HCT116 (cell line): ENCODE results near the gene GDF10. TPM values are rescaled to one million over a fixed set of nuclear protein-coding genes. Genes with fewer than 3 reads are reported as not detected.

Experiments
- ATAC-seq: fragments of 200-7000 bp; cut with Tn5 transposase; 2 replicates; pipeline ENCODE4 v1.9.1; 2020; ENCODE audit warnings: mild to moderate bottlenecking, moderate library complexity
- BruUV-seq: library from RNA; stranded (reverse); fragments of 400-500 nt; replicated peaks from 2 replicates; lab custom pipeline; 2021; lab: Mats Ljungman, UMichigan
- CTCF ChIA-PET: fragments of 300-600 bp; sonication (Branson Sonifier 250); formaldehyde crosslinking; loops from one replicate; lab custom pipeline; 2021; ENCODE audit warnings: antibody characterized with exemption; lab: Charles Lee
- POLR2A ChIA-PET: fragments of 300-600, 350-600 bp; sonication (Branson Sonifier 250); formaldehyde crosslinking; loops from one replicate; lab custom pipeline; 2021; ENCODE audit warnings: antibody characterized with exemption; lab: Charles Lee
- RAD21 ChIA-PET, 2 experiments: fragments of 300-600 bp; sonication (Branson Sonifier 250); formaldehyde crosslinking; loops; one replicate each; lab custom pipeline; 2023; ENCODE audit warnings: low total read pairs in 2 of 2; ENCODE audit not compliant: uncharacterized antibody in 2 of 2, unreplicated experiment in 2 of 2, low non-redundant PET in 1 of 2; lab: Charles Lee
- DNase-seq: peaks from one replicate; pipeline ENCODE4 v3.0.0-alpha.2; 2010; ENCODE audit warnings: low read depth, low spot score
- H2AFZ ChIP-seq: fragments of 200-600 bp; shearing (Covaris generic), sonication (generic); 2 replicates; pipeline ENCODE4 v1.6.1; 2017; ENCODE audit warnings: low read depth, mixed run types, mixed read lengths, antibody characterized with exemption, low read length; ENCODE audit not compliant: poor library complexity, severe bottlenecking
- H3K27ac ChIP-seq: 2 replicates; pipeline ENCODE4 v1.5.1; 2012; ENCODE audit warnings: low read depth, low read length
- H3K27me3 ChIP-seq: fragments of 200-600 bp; sonication (generic); 2 replicates; pipeline ENCODE4 v1.6.1; 2016; ENCODE audit warnings: mixed run types, low read length, mixed read lengths; ENCODE audit not compliant: insufficient read depth
- H3K36me3 ChIP-seq, 2 experiments: fragments of 200-500 bp in 1 of 2; fragments of 200-600 bp in 1 of 2; sonication (Bioruptor generic) in 1 of 2; sonication (generic) in 1 of 2; 2 replicates each; pipeline versions ENCODE4 v1.5.1 to v1.6.1; 2014 to 2016; ENCODE audit warnings: low read length in 2 of 2, inconsistent platforms in 1 of 2, mixed read lengths in 1 of 2, mixed run types in 1 of 2; ENCODE audit not compliant: insufficient read depth in 2 of 2, control insufficient read depth in 1 of 2
- H3K4me1 ChIP-seq, 2 experiments: fragments of 200-600 bp in 1 of 2; sonication (generic) in 1 of 2; 2 replicates each; pipeline versions ENCODE4 v1.5.1 to v1.6.1; 2012 to 2017; ENCODE audit warnings: low read length in 2 of 2, inconsistent platforms in 1 of 2, mild to moderate bottlenecking in 1 of 2, mixed read lengths in 1 of 2, mixed run types in 1 of 2, moderate library complexity in 1 of 2; ENCODE audit not compliant: insufficient read depth in 2 of 2, control insufficient read depth in 1 of 2
- H3K4me2 ChIP-seq: fragments of 200-600 bp; sonication (generic); 2 replicates; pipeline ENCODE4 v1.6.1; 2017; ENCODE audit warnings: mixed run types, low read length, mixed read lengths
- H3K4me3 ChIP-seq, 2 experiments: fragments of 200-600 bp in 1 of 2; sonication (generic) in 1 of 2; replicated peaks in 1 of 2; 2 replicates each; pipeline ENCODE4 v1.5.1; 2011 to 2016; ENCODE audit warnings: low read length in 2 of 2, control low read depth in 1 of 2, low read depth in 1 of 2, mild to moderate bottlenecking in 1 of 2, mixed read lengths in 1 of 2, mixed run types in 1 of 2
- H3K79me2 ChIP-seq: fragments of 200-600 bp; sonication (generic); 2 replicates; pipeline ENCODE4 v1.6.1; 2017; ENCODE audit warnings: mild to moderate bottlenecking, mixed run types, low read length, moderate library complexity, mixed read lengths; ENCODE audit not compliant: insufficient read depth
- H3K9ac ChIP-seq: fragments of 200-600 bp; sonication (generic); 2 replicates; pipeline ENCODE4 v1.6.1; 2016; ENCODE audit warnings: low read length, mixed read lengths
- H3K9me2 ChIP-seq: fragments of 200-600 bp; sonication (generic), shearing (Covaris generic); 2 replicates; pipeline ENCODE4 v1.6.1; 2017; ENCODE audit warnings: mixed run types, mild to moderate bottlenecking, moderate library complexity; ENCODE audit not compliant: insufficient read depth
- H3K9me3 ChIP-seq, 2 experiments: fragments of 200-500 bp in 1 of 2; fragments of 200-600 bp in 1 of 2; sonication (Bioruptor generic) in 1 of 2; sonication (generic) in 1 of 2; 2 replicates each; pipeline ENCODE4 v1.6.1; 2014 to 2017; ENCODE audit warnings: low read length in 2 of 2, mixed read lengths in 2 of 2, inconsistent platforms in 1 of 2, low read depth in 1 of 2, mild to moderate bottlenecking in 1 of 2, mixed run types in 1 of 2, moderate library complexity in 1 of 2; ENCODE audit not compliant: control insufficient read depth in 1 of 2, insufficient read depth in 1 of 2
- H4K20me1 ChIP-seq: fragments of 200-600 bp; sonication (generic), shearing (Covaris generic); 2 replicates; pipeline ENCODE4 v1.6.1; 2017; ENCODE audit warnings: mixed run types, mild to moderate bottlenecking, moderate library complexity; ENCODE audit not compliant: insufficient read depth
- ATF3 ChIP-seq: IDR thresholded peaks from 2 replicates; pipeline ENCODE4 v1.6.1; 2012
- CEBPB ChIP-seq: IDR thresholded peaks from 2 replicates; pipeline ENCODE4 v1.6.1; 2012; ENCODE audit warnings: low read depth
- CTCF ChIP-seq, 3 experiments: fragments of 200-600 bp in 1 of 3; sonication (generic) in 1 of 3; IDR thresholded peaks in 2 of 3; conservative IDR thresholded peaks in 1 of 3; 2 replicates each; pipeline ENCODE4 v1.5.1; 2012 to 2017; ENCODE audit warnings: low read depth in 2 of 3, low read length in 2 of 3, antibody characterized with exemption in 1 of 3, borderline replicate concordance in 1 of 3, control low read depth in 1 of 3, mild to moderate bottlenecking in 1 of 3, mixed read lengths in 1 of 3, mixed run types in 1 of 3, moderate library complexity in 1 of 3; ENCODE audit not compliant: insufficient read depth in 1 of 3
- EGR1 ChIP-seq: IDR thresholded peaks from 2 replicates; pipeline ENCODE4 v1.6.1; 2012; ENCODE audit warnings: low read depth
- ELF1 ChIP-seq: IDR thresholded peaks from 2 replicates; pipeline ENCODE4 v1.6.1; 2012; ENCODE audit warnings: low read depth, borderline replicate concordance
- EZH2 ChIP-seq: fragments of 200-600 bp; sonication (generic); IDR thresholded peaks from 2 replicates; pipeline ENCODE4 v1.6.1; 2017; ENCODE audit warnings: antibody characterized with exemption, mixed run types
- EZH2phosphoT487 ChIP-seq: fragments of 200-600 bp; IDR thresholded peaks from 2 replicates; pipeline ENCODE4 v1.6.1; 2018; ENCODE audit warnings: antibody characterized with exemption, borderline replicate concordance
- FOSL1 ChIP-seq: IDR thresholded peaks from 2 replicates; pipeline ENCODE4 v1.6.1; 2012; ENCODE audit warnings: low read depth
- JUND ChIP-seq: IDR thresholded peaks from 2 replicates; pipeline ENCODE4 v1.6.1; 2012
- POLR2A ChIP-seq: IDR thresholded peaks from 2 replicates; pipeline ENCODE4 v1.7.0; 2011; ENCODE audit warnings: borderline replicate concordance; ENCODE audit not compliant: insufficient read depth, insufficient read length; ENCODE audit errors: extremely low read depth
- SRF ChIP-seq: IDR thresholded peaks from 2 replicates; pipeline ENCODE4 v1.6.1; 2012; ENCODE audit warnings: low read depth
- TCF7L2 ChIP-seq: IDR thresholded peaks from 2 replicates; pipeline ENCODE4 v1.7.0; 2011; ENCODE audit warnings: borderline replicate concordance, inconsistent platforms; ENCODE audit not compliant: insufficient read depth, insufficient read length; ENCODE audit errors: extremely low read depth
- ZNF274 ChIP-seq: fragments of 200-500 bp; sonication (Bioruptor generic); IDR thresholded peaks from 2 replicates; pipeline ENCODE4 v1.6.1; 2014; ENCODE audit warnings: mild to moderate bottlenecking, low read depth, low read length, inconsistent platforms
- intact Hi-C: fragments of 100-400 bp; cut with micrococcal nuclease; formaldehyde crosslinking; loops from 2 replicates; pipeline ENCODE4 v1.10.0; 2022
- total RNA-seq: library from RNA; stranded (reverse); gene quantifications from one replicate; pipeline ENCODE4 v1.2.1, GENCODE V29; 2021; ENCODE audit not compliant: unreplicated experiment

GDF10 gene
- total RNA-seq, 1 experiment from 2014 or later = not detected

GRCh38 chr10:47308775-47309174 is 8.8 kb downstream of the GDF10 start:
- no peak overlapping the region for H3K4me3 ChIP-seq
- no peak overlapping the region for H3K27ac ChIP-seq
- H3K27me3 ChIP-seq = peaks cover 16% of the 10 kb centered on the region; the same call in 1 of the 2 replicates
- RAD21 ChIA-PET = interaction anchor here in 1 of 2 experiments (1.5 kb wide), 1 partner anchor 261 kb away, joined by 3 read pairs; no protein-coding TSS in a partner anchor
- H3K9ac ChIP-seq = no peak overlapping the region
- no peak for DNase-seq
- H3K4me1 ChIP-seq = no peaks in the 10 kb centered on the region; a peak in 1 of 4 replicates
- no peak overlapping the region for H2AFZ ChIP-seq
- no peak overlapping the region for H3K4me2 ChIP-seq
- intact Hi-C loops = no loop called here
- H3K9me2 ChIP-seq = no peaks in the 10 kb centered on the region
- ATAC-seq = no peak
- CTCF ChIA-PET = interaction anchor here (2.0 kb wide), 1 partner anchor 261 kb away, joined by 4 read pairs; no protein-coding TSS in a partner anchor
- H3K79me2 ChIP-seq = no peaks in the 10 kb centered on the region
- no peaks in the 10 kb centered on the region for H4K20me1 ChIP-seq
- TF ChIP-seq EZH2 (no peak), ZNF274 (no peak), ATF3 (no peak), CTCF (IDR thresholded peaks at IDR 0.05 in 2 of 3, conservative IDR thresholded peaks at IDR 0.05 in 1 of 3; ENCODE audit: borderline replicate concordance in 1 of 3, insufficient read depth in 1 of 3, low read depth in 2 of 3, low read length in 2 of 3) (no peak), EZH2phosphoT487 (no peak), CEBPB (no peak), SRF (no peak), FOSL1 (no peak), ELF1 (no peak), TCF7L2 (no peak), JUND (no peak), EGR1 (no peak), POLR2A (no peak)
- no peaks in the 10 kb centered on the region for H3K9me3 ChIP-seq
- no TSS peak for BruUV-seq
- H3K36me3 ChIP-seq = no peaks in the 10 kb centered on the region
- POLR2A ChIA-PET = no interaction called here
